GM18517 (cell line): ENCODE results near the gene PARL.

Experiments used
- ATAC-seq: cut with Tn5 transposase; IDR thresholded peaks from one replicate; pipeline ENCODE4 v1.9.1; 2021; ENCODE audit warnings: mild to moderate bottlenecking, moderate library complexity; ENCODE audit not compliant: unreplicated experiment

PARL gene

GRCh38 chr3:183862610-183863009 is 22.1 kb downstream of the PARL start:
- no peak for ATAC-seq

- no peak for ATAC-seq
Measured at GRCh38 chr3:183857863-183858262, 26.8 kb downstream of the PARL start.

GRCh38 chr3:183854318-183855035 is 30.2 kb downstream of the PARL start:
- no peak for ATAC-seq

DNA sequence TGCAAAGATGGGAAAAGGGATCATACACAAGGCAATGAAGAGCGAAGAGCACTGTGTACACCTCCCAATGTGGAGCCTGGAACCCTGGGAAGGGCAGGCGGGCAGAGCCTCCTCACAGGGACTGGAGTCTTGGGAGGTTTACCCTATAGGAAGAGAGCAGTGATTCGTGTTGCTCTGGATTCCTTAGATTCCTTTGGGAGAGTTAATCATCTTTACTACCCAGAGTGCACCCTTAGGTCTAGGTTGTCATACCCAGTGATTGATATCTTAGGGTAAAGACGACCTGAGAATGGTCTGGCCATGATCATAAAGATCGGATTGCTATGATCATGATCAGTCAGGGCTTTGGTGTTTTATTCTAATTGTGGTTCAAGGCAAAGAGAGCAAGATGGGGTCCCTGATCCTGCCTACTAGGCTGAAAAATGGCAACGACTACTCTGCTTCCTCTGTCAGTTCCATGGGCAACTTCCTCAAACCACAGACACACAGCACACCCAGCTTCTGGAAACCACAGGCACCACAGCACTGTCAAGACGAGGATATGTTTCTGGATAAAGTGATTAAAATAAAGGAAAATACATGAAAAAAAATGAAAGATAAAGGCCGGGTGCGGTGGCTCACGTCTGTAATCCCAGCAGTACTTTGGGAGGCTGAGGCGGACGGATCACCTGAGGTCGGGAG is 38.9 kb downstream of the PARL start:
- no peak for ATAC-seq

DNA sequence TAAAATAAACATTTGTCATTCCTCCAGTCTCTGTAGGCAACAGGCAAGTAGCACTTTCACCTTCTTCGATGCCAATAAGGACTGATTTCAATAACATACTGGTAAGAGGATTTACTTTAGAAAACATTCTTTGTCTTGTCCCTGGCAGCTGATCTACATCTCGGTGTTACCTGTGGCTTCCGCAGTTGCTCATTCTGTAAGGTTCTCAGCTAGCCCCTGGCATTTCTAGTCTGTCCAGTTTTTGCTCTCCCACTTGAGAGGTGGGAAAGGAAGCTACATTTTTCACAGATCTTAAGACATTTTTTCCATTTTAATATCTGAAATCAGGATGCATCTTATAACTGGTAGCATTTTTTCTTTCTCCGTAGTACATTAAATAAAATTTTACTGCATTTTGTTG is 39.6 kb downstream of the PARL start:
- ATAC-seq = no peak

- no peak for ATAC-seq
Measured at GRCh38 chr3:183844606-183845005, 40.1 kb downstream of the PARL start.

- ATAC-seq = no peak
Measured at GRCh38 chr3:183839751-183840150, 44.9 kb downstream of the PARL start.

GRCh38 chr3:183837894-183838293 is 46.8 kb downstream of the PARL start:
- no peak for ATAC-seq

- ATAC-seq = no peak
Measured at GRCh38 chr3:183837390-183837789, 47.3 kb downstream of the PARL start.

- no peak for ATAC-seq
Measured at GRCh38 chr3:183833516-183833915, 51.2 kb downstream of the PARL start.

DNA sequence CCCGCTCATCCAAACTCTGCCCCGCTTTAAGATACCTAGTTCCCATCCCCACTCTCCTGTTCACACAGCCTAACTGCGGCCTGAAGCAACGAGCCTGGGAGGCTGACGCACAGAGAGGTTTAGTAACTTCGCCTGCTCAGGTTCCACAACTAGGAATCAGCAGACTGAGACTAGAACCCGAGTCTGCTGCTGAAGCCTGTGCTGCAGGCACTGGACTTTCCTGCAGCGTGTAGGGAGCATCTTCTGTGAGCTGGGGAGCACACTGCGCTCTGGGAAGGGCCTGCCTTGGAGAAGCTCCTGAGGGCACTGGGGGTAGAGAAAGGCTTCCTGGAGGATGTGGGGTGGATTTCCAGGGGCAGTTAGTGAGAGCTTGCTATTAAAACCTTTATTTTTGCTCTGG is 54.5 kb downstream of the PARL start:
- no peak for ATAC-seq

DNA sequence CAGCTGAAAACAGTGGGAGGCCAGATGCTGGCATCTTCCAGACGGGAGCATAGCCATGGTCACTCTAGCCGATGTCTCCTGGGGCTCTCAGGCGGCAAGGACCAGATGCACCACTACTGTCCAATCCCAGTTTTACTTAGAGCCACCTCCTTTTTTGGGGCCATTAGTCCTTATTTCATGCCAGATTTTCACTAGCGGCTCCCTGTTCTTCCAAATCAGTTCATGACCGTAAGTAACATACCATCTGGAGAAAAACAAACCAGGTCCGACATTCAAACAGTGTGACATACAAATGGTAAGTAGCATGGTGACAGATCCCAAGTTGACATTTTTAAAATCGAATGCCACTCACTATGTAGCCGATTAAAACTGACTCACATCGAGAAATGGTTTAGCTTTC is 55.2 kb downstream of the PARL start:
- ATAC-seq = no peak

GRCh38 chr3:183828538-183828870 is 56.2 kb downstream of the PARL start:
- ATAC-seq = no peak

- no peak for ATAC-seq
Measured at GRCh38 chr3:183827809-183828537, 56.7 kb downstream of the PARL start.

GRCh38 chr3:183826448-183827250 is 58.0 kb downstream of the PARL start:
- ATAC-seq = no peak

GRCh38 chr3:183825456-183826161 is 59.1 kb downstream of the PARL start, which contains the start of gene MAP6D1:
TSS of gene MAP6D1 (minus strand) at chr3:183825577. CDS start at chr3:183825547, 30 bp downstream.
- ATAC-seq = no peak

- ATAC-seq = no peak
Measured at GRCh38 chr3:183824761-183825455, 59.8 kb downstream of the PARL start.

- ATAC-seq = no peak
Measured at GRCh38 chr3:183823963-183824362, 60.7 kb downstream of the PARL start.

GRCh38 chr3:183822631-183823030 is 62.0 kb downstream of the PARL start:
- ATAC-seq = no peak

GRCh38 chr3:183819831-183820230 is 64.8 kb downstream of the PARL start:
- no peak for ATAC-seq
